DMS79 (cell line): ENCODE results near the gene SLC25A4.
"Not testable (repeated sequence)": the region's sequence is repeated elsewhere in the genome, so short reads cannot be mapped to it uniquely, and the experiment has no call there.

Experiments
- DNase-seq: peaks from one replicate; lab custom pipeline; 2025; lab: John Stamatoyannopoulos, UW

SLC25A4 gene

DNA sequence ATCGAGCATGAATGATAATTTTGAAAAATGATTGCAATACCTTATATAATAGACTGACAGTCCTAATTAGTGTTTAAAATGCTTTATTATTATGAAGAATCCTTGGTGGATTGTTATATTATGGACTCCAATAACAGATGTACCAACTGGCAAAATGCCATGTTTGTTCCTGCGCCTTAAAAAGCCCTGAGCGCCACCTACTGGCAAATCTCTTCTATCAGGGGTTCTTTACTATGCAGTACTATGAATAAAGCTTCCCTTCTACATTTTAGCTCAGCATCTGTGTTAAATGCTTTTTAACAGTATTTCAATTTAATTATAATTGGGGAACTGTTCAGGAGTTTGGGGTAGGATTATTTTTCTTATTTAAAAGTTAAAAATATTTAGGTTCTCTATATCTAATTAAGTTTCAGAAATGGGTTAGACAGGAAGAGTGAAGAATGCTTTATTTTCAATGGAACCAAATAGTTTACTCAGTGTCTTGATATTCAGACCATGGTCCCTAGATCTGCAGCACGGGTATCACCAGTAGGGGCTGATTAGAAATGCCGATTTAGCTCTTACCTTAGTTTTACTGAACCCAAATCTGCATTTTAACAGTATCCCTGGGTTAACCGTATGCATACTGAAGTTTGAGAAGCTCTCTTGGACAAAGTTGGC is 40.7 kb downstream of the SLC25A4 start:
- DNase-seq, result no peak

- no peak for DNase-seq
Observed at GRCh38 chr4:185186769-185187168, 43.7 kb downstream of the SLC25A4 start.

DNA sequence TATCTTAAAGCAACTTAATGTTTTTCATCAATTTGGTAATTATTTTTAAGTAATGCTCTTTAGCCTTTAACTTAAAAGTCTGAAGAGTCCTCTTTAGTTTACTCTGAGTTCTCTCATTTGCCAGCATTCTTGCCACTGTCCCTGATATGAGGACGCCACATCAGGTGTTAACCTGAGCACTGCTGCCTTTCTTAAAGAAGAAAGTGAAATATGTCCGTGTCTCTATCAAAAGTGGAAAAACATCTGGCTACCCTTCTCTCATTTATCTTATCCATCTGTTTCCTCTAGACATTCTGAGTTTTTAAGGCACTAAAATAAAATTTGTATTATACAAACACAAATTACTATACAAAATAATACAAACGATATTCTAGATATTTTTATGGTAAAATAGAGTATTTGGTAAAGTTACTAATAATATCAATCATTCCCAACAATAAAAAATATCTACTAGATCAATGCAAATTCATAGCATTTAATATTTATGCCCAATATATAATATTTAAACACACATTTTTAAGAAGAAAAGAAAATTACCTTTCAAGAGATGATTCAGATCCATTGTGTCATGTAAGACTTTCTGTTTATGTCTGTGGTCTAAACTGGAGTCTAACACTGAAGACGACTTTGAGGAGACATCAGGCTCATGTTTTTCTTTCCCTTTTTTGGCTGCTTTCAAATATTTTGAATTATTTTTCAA is 46.7 kb downstream of the SLC25A4 start:
- no peak for DNase-seq

GRCh38 chr4:185190306-185190856 is 47.3 kb downstream of the SLC25A4 start:
- no peak for DNase-seq

DNA sequence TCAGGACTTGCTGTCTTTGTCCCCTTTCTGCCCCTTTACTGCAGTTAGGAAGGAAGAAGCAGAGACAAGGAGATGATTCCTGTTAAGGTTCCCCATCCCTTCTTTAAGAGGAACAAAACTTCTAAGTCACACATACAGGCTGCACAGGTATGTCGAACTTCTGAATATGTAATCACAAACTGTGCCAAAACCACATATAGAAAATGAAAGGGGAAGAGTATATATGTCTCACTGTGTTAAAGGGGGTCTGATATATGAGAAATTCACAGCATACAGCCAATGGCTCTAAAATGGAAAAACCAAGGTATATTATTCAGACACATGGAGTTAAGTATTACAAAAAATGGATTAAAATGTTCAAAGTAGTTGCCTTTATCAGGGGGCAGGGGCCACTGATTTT is 49.0 kb downstream of the SLC25A4 start:
- DNase-seq, result no peak

- DNase-seq, result no peak
Observed at GRCh38 chr4:185194924-185195888, 52.1 kb downstream of the SLC25A4 start.

- no peak for DNase-seq
Observed at GRCh38 chr4:185196437-185196836, 53.4 kb downstream of the SLC25A4 start.

- DNase-seq, result not testable (repeated sequence)
Observed at GRCh38 chr4:185198189-185198588, 55.1 kb downstream of the SLC25A4 start.
